H1 (cell line): ENCODE results near the gene MALT1.

Experiments used
- ATF2 ChIP-seq: IDR thresholded peaks from 2 replicates; pipeline ENCODE4 v1.6.1; 2012; ENCODE audit warnings: low read length, inconsistent platforms
- POLR2A ChIP-seq, 2 experiments: IDR thresholded peaks; 1 replicate in 1 of 2; 2 replicates in 1 of 2; pipeline ENCODE4 v1.6.1; 2011; ENCODE audit warnings: low read depth in 2 of 2, low read length in 2 of 2, mild to moderate bottlenecking in 2 of 2; ENCODE audit errors: control extremely low read depth in 1 of 2
- POLR2AphosphoS5 ChIP-seq: IDR thresholded peaks from 2 replicates; pipeline ENCODE4 v1.6.1; 2011; ENCODE audit warnings: low read depth, low read length
- SIRT6 ChIP-seq: IDR thresholded peaks from one replicate; pipeline ENCODE4 v1.7.1; 2012; ENCODE audit warnings: low read length, inconsistent platforms
- SRF ChIP-seq: IDR thresholded peaks from 2 replicates; pipeline ENCODE4 v1.6.1; 2011; ENCODE audit warnings: mild to moderate bottlenecking, low read depth, low read length, moderate library complexity
- ZNF274 ChIP-seq: IDR thresholded peaks from 2 replicates; pipeline ENCODE4 v1.7.0; 2012; ENCODE audit warnings: low read length, borderline replicate concordance; ENCODE audit errors: extremely low read depth
- TF ChIP-seq, protein P1 (sequence below), 3 experiments: IDR thresholded peaks; 1 replicate in 2 of 3; 2 replicates in 1 of 3; pipeline versions ENCODE4 v1.5.1 to v1.6.1; 2011; ENCODE audit warnings: low read length in 3 of 3, mild to moderate bottlenecking in 3 of 3, inconsistent platforms in 2 of 3, low read depth in 1 of 3, moderate library complexity in 1 of 3; ENCODE audit not compliant: insufficient read depth in 1 of 3; ENCODE audit errors: control extremely low read depth in 1 of 3

DNA sequence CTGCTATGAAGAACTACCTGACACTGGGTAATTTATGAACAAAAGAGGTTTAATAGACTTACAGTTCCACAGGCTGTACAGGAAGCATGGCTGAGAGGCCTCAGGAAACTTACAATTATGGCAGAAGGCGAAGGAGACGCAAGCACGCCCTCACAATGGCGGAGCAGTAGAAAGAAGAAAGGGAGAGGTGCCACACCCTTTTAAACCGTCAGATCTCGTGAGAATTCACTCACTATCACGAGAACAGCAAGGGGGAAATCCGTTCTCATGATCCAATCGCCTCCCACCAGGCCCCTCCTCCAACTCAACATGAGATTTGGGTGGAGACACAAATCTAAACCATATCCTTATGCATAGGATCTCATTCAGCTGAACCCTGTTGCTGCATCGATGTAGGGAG lies 108.8 kb downstream of the MALT1 start:
- TF ChIP-seq SIRT6, result no peak
- TF ChIP-seq, protein P1, sequence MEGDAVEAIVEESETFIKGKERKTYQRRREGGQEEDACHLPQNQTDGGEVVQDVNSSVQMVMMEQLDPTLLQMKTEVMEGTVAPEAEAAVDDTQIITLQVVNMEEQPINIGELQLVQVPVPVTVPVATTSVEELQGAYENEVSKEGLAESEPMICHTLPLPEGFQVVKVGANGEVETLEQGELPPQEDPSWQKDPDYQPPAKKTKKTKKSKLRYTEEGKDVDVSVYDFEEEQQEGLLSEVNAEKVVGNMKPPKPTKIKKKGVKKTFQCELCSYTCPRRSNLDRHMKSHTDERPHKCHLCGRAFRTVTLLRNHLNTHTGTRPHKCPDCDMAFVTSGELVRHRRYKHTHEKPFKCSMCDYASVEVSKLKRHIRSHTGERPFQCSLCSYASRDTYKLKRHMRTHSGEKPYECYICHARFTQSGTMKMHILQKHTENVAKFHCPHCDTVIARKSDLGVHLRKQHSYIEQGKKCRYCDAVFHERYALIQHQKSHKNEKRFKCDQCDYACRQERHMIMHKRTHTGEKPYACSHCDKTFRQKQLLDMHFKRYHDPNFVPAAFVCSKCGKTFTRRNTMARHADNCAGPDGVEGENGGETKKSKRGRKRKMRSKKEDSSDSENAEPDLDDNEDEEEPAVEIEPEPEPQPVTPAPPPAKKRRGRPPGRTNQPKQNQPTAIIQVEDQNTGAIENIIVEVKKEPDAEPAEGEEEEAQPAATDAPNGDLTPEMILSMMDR (IDR thresholded peaks at IDR 0.05; ENCODE audit: control extremely low read depth in 1 of 3, insufficient read depth in 1 of 3, low read depth in 1 of 3, low read length in 3 of 3), result no peak
- TF ChIP-seq POLR2A (IDR thresholded peaks at IDR 0.05; ENCODE audit: control extremely low read depth in 1 of 2, low read depth in 2 of 2, low read length in 2 of 2), result no peak
- TF ChIP-seq SRF, result no peak
- TF ChIP-seq POLR2AphosphoS5, result no peak
- TF ChIP-seq ATF2, result no peak
- no peak for TF ChIP-seq ZNF274
